Neural cell (in vitro differentiated cells): ENCODE measurements around the gene C9orf43.

Experiments
- TAF1 ChIP-seq: IDR thresholded peaks from 2 replicates; pipeline ENCODE4 v1.6.1; 2012; ENCODE audit warnings: low read depth
- TF ChIP-seq, protein P1 (sequence below): fragments of 450-650 bp; IDR thresholded peaks from 2 replicates; pipeline ENCODE4 v1.5.1; 2014; ENCODE audit warnings: antibody characterized with exemption, mild to moderate bottlenecking, moderate library complexity; ENCODE audit not compliant: poor library complexity, severe bottlenecking
- TF ChIP-seq, protein P2 (sequence below): IDR thresholded peaks from 2 replicates; pipeline ENCODE4 v1.6.1; 2012; ENCODE audit warnings: borderline replicate concordance

DNA sequence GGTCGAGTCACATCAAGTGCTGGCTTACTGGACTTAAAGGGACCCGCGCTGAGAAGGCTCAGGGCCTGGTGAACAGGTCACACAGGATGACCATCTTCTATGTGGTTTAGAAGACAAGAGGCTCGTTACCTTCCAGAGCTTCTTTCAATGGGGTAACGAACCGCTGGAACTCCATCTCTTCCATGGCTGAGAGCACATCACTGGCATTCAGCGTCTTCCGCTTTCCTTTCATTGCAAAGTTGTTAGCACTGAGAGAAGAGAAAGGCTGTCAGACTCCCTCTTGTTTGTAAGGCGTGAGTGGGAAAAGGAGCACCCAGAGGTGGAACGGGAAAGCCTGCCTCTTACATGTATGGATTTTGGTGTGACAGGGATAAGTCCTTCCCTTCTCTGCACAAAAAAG lies 1.1 kb upstream of the C9orf43 start:
- TF ChIP-seq, protein P1, sequence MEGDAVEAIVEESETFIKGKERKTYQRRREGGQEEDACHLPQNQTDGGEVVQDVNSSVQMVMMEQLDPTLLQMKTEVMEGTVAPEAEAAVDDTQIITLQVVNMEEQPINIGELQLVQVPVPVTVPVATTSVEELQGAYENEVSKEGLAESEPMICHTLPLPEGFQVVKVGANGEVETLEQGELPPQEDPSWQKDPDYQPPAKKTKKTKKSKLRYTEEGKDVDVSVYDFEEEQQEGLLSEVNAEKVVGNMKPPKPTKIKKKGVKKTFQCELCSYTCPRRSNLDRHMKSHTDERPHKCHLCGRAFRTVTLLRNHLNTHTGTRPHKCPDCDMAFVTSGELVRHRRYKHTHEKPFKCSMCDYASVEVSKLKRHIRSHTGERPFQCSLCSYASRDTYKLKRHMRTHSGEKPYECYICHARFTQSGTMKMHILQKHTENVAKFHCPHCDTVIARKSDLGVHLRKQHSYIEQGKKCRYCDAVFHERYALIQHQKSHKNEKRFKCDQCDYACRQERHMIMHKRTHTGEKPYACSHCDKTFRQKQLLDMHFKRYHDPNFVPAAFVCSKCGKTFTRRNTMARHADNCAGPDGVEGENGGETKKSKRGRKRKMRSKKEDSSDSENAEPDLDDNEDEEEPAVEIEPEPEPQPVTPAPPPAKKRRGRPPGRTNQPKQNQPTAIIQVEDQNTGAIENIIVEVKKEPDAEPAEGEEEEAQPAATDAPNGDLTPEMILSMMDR, result no peak
- no peak for TF ChIP-seq TAF1
- TF ChIP-seq, protein P2, sequence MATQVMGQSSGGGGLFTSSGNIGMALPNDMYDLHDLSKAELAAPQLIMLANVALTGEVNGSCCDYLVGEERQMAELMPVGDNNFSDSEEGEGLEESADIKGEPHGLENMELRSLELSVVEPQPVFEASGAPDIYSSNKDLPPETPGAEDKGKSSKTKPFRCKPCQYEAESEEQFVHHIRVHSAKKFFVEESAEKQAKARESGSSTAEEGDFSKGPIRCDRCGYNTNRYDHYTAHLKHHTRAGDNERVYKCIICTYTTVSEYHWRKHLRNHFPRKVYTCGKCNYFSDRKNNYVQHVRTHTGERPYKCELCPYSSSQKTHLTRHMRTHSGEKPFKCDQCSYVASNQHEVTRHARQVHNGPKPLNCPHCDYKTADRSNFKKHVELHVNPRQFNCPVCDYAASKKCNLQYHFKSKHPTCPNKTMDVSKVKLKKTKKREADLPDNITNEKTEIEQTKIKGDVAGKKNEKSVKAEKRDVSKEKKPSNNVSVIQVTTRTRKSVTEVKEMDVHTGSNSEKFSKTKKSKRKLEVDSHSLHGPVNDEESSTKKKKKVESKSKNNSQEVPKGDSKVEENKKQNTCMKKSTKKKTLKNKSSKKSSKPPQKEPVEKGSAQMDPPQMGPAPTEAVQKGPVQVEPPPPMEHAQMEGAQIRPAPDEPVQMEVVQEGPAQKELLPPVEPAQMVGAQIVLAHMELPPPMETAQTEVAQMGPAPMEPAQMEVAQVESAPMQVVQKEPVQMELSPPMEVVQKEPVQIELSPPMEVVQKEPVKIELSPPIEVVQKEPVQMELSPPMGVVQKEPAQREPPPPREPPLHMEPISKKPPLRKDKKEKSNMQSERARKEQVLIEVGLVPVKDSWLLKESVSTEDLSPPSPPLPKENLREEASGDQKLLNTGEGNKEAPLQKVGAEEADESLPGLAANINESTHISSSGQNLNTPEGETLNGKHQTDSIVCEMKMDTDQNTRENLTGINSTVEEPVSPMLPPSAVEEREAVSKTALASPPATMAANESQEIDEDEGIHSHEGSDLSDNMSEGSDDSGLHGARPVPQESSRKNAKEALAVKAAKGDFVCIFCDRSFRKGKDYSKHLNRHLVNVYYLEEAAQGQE, result no peak
